Parathyroid adenoma (tissue), 2 donors: ENCODE data around the gene PLEKHG5.

Experiments used
- H2AFZ ChIP-seq: fragments of 300-600 bp; sonication (generic); one replicate; pipeline ENCODE4 v1.7.0; 2017; ENCODE audit warnings: antibody characterized with exemption, mild to moderate bottlenecking
- H3K27ac ChIP-seq: fragments of 300-600 bp; sonication (generic); one replicate; pipeline ENCODE4 v1.7.0; 2017
- H3K27me3 ChIP-seq: fragments of 300-600 bp; sonication (generic); one replicate; pipeline ENCODE4 v1.7.0; 2017; ENCODE audit warnings: low read length; ENCODE audit not compliant: control insufficient read depth, insufficient read depth
- H3K36me3 ChIP-seq: fragments of 300-600 bp; sonication (generic); one replicate; pipeline ENCODE4 v1.7.0; 2017; ENCODE audit warnings: low read length; ENCODE audit not compliant: control insufficient read depth, insufficient read depth
- H3K4me1 ChIP-seq: fragments of 300-600 bp; sonication (generic); one replicate; pipeline ENCODE4 v1.7.0; 2017; ENCODE audit warnings: control low read depth
- H3K4me2 ChIP-seq: fragments of 300-600 bp; sonication (generic); one replicate; pipeline ENCODE4 v1.7.0; 2017; ENCODE audit warnings: low read length
- H3K4me3 ChIP-seq: fragments of 300-600 bp; sonication (generic); one replicate; pipeline ENCODE4 v1.7.0; 2017; ENCODE audit warnings: low read depth, low read length
- H3K79me2 ChIP-seq: fragments of 300-600 bp; sonication (generic); one replicate; pipeline ENCODE4 v1.7.0; 2017; ENCODE audit warnings: control low read depth
- H3K9ac ChIP-seq: fragments of 300-600 bp; sonication (generic); one replicate; pipeline ENCODE4 v1.7.0; 2017; ENCODE audit warnings: mild to moderate bottlenecking
- H3K9me3 ChIP-seq: fragments of 300-600 bp; sonication (generic); one replicate; pipeline ENCODE4 v1.7.0; 2017; ENCODE audit warnings: low read length; ENCODE audit not compliant: control insufficient read depth
- TF ChIP-seq, protein P1 (sequence below): fragments of 300-600 bp; sonication (generic); IDR thresholded peaks from one replicate; pipeline ENCODE4 v1.7.0; 2017; ENCODE audit warnings: antibody characterized with exemption, mild to moderate bottlenecking
- donor health status: primary hyperparathyroidism.

PLEKHG5 gene

DNA sequence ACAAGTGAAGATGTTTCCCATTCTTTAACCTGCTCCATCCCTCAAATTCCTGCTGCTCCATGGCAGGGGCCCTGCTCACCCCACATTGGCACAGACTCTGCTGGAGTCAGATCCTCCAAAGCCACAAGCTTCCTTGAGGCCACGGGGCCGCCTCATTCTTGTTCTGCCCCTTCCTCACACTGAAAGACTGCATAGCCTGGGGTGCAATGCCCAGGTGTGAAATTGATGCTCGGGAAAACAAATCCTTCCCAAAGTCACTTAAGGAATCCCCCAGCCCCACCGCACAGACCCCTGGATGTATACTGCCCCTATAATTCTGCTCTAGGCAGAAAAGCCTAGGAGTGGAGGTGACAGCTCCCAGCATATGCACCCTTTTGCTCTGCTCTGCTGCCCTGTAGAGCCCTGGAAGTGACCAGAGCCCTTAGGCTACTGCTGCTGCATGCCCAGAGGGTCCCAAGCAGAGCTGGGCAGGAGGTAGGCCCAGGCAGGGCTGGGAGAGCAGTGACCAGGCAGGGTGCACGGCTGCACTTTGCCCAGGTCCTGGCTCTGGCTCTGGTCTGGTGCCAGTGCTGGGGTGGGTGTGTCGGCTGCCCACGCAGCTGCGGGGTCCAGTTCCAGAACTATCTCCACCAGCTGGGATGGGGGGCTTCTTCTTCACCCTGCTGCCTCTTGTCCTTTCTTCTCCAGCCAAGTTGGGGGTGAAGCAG, 73.4 kb downstream of the PLEKHG5 start:
- Histone ChIP-seq H3K9me3 (no peaks in the 10 kb centered on the region), H3K27ac (no peak overlapping the region), H3K4me2 (no peak overlapping the region), H2AFZ (no peak overlapping the region), H3K36me3 (no peaks in the 10 kb centered on the region), H3K27me3 (no peaks in the 10 kb centered on the region), H3K4me3 (no peak overlapping the region), H3K9ac (no peak overlapping the region), H3K79me2 (no peaks in the 10 kb centered on the region), H3K4me1 (no peaks in the 10 kb centered on the region)
- TF ChIP-seq, protein P1, sequence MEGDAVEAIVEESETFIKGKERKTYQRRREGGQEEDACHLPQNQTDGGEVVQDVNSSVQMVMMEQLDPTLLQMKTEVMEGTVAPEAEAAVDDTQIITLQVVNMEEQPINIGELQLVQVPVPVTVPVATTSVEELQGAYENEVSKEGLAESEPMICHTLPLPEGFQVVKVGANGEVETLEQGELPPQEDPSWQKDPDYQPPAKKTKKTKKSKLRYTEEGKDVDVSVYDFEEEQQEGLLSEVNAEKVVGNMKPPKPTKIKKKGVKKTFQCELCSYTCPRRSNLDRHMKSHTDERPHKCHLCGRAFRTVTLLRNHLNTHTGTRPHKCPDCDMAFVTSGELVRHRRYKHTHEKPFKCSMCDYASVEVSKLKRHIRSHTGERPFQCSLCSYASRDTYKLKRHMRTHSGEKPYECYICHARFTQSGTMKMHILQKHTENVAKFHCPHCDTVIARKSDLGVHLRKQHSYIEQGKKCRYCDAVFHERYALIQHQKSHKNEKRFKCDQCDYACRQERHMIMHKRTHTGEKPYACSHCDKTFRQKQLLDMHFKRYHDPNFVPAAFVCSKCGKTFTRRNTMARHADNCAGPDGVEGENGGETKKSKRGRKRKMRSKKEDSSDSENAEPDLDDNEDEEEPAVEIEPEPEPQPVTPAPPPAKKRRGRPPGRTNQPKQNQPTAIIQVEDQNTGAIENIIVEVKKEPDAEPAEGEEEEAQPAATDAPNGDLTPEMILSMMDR: no peak
